Pericardium fibroblast (primary cell): ENCODE results near the gene AICDA. TPM values are rescaled to one million over a fixed set of nuclear protein-coding genes. Genes with fewer than 3 reads are reported as not detected.

Source experiments
- total RNA-seq: library from RNA; depleted of rRNA; stranded (reverse); fragments of >200 nt; gene quantifications from 2 replicates; pipeline ENCODE4 v1.2.3, GENCODE V29; 2015

The AICDA gene
- not detected in 2 replicates for total RNA-seq

GRCh38 chr12:8612629-8613028 is at the start of gene AICDA:
TSS of gene AICDA (minus strand) at chr12:8612859. CDS start at chr12:8612767, 92 bp downstream.

Other genes starting within 250 kb of the AICDA start
- not detected in 2 replicates for gene CLEC6A, start 156.9 kb downstream of the AICDA start, total RNA-seq
- gene CLEC4D, start 99.4 kb downstream of the AICDA start, total RNA-seq: not detected in 2 replicates
- not detected in 2 replicates for gene CLEC4E, start 72.0 kb downstream of the AICDA start, total RNA-seq
- 126 and 254 TPM in 2 replicates for gene MFAP5, start 50.0 kb upstream of the AICDA start, total RNA-seq
- 12.7 and 12.9 TPM in 2 replicates for gene RIMKLB, start 85.1 kb upstream of the AICDA start, total RNA-seq
- gene A2ML1, start 209.8 kb upstream of the AICDA start, total RNA-seq: not detected in 2 replicates